Measurements from ENCODE around the gene SRGAP1.
"Not testable (repeated sequence)": the region's sequence is repeated elsewhere in the genome, so short reads cannot be mapped to it uniquely, and the experiment has no call there.

SRGAP1 gene

GRCh38 chr12:64122995-64123394 is 278.5 kb downstream of the SRGAP1 start:
- no peak for DNase-seq (ENCODE audit: low spot score)

- DNase-seq (ENCODE audit: low spot score): no peak
Measured at GRCh38 chr12:64123448-64123847, 278.9 kb downstream of the SRGAP1 start.

GRCh38 chr12:64124511-64125197 is 280.2 kb downstream of the SRGAP1 start:
- DNase-seq (ENCODE audit: low spot score): no peak

- no peak for DNase-seq (ENCODE audit: low spot score)
Measured at GRCh38 chr12:64125913-64126312, 281.4 kb downstream of the SRGAP1 start.

GRCh38 chr12:64127811-64128210 is 283.3 kb downstream of the SRGAP1 start:
- DNase-seq (ENCODE audit: low spot score): no peak

GRCh38 chr12:64128366-64128765 is 283.9 kb downstream of the SRGAP1 start:
- DNase-seq (ENCODE audit: low spot score): no peak

- DNase-seq (ENCODE audit: low spot score): not testable (repeated sequence)
Measured at GRCh38 chr12:64130476-64130875, 286.0 kb downstream of the SRGAP1 start.

GRCh38 chr12:64131456-64131855 is 287.0 kb downstream of the SRGAP1 start:
- not testable (repeated sequence) for DNase-seq (ENCODE audit: low spot score)

- DNase-seq (ENCODE audit: low spot score): not testable (repeated sequence)
Measured at GRCh38 chr12:64132672-64133071, 288.2 kb downstream of the SRGAP1 start.

GRCh38 chr12:64137117-64137516 is 292.6 kb downstream of the SRGAP1 start:
- DNase-seq (ENCODE audit: low spot score): no peak

GRCh38 chr12:64139021-64139420 is 294.5 kb downstream of the SRGAP1 start:
- DNase-seq (ENCODE audit: low spot score): no peak

- DNase-seq (ENCODE audit: low spot score): no peak
Measured at GRCh38 chr12:64142382-64142781, 297.9 kb downstream of the SRGAP1 start.

- DNase-seq (ENCODE audit: low spot score): no peak
Measured at GRCh38 chr12:64142784-64143183, 298.3 kb downstream of the SRGAP1 start.

GRCh38 chr12:64145226-64145625 is 300.7 kb downstream of the SRGAP1 start:
- no peak for DNase-seq (ENCODE audit: low spot score)

- DNase-seq (ENCODE audit: low spot score): no peak
Measured at GRCh38 chr12:64147011-64147631, 302.6 kb downstream of the SRGAP1 start.

GRCh38 chr12:64147875-64148274 is 303.4 kb downstream of the SRGAP1 start:
- DNase-seq (ENCODE audit: low spot score): no peak

GRCh38 chr12:64154677-64155076 is 310.2 kb downstream of the SRGAP1 start:
- no peak for DNase-seq (ENCODE audit: low spot score)

- DNase-seq (ENCODE audit: low spot score): no peak
Measured at GRCh38 chr12:64157110-64157509, 312.6 kb downstream of the SRGAP1 start.

- DNase-seq (ENCODE audit: low spot score): no peak
Measured at GRCh38 chr12:64160021-64160710, 315.7 kb downstream of the SRGAP1 start.

GRCh38 chr12:64160711-64161060 is 316.2 kb downstream of the SRGAP1 start:
- no peak for DNase-seq (ENCODE audit: low spot score)

GRCh38 chr12:64166606-64167005 is 322.1 kb downstream of the SRGAP1 start:
- not testable (repeated sequence) for DNase-seq (ENCODE audit: low spot score)

GRCh38 chr12:64167041-64167440 is 322.5 kb downstream of the SRGAP1 start:
- DNase-seq (ENCODE audit: low spot score): not testable (repeated sequence)

GRCh38 chr12:64170024-64170423 is 325.5 kb downstream of the SRGAP1 start:
- DNase-seq (ENCODE audit: low spot score): no peak

Data from activated CD4-positive, alpha-beta T cell treated with anti-CD3 and anti-CD28 coated beads, Interleukin-2, Interleukin-4, amounts not matched to agents 100 ng/mL and 50 ng/mL, durations not matched to agents 16 hours and 8 hours (primary cell).